B cell (primary cell): ENCODE data around the gene PIF1. TPM values are rescaled to one million over a fixed set of nuclear protein-coding genes. Genes with fewer than 3 reads are reported as not detected.

ENCODE experiments used
- ATAC-seq: fragments of 200-7000 bp; cut with Tn5 transposase; one replicate; pipeline ENCODE4 v1.10.0; 2021; ENCODE audit warnings: low read depth, mild to moderate bottlenecking, moderate number of reproducible peaks, moderate library complexity
- CTCF ChIA-PET: fragments of 350-600 bp; sonication (Branson Sonifier 250); formaldehyde crosslinking; loops from one replicate; lab custom pipeline; 2021; ENCODE audit warnings: antibody characterized with exemption, inconsistent platforms; lab: Charles Lee
- POLR2A ChIA-PET: fragments of 350-600 bp; sonication (Branson Sonifier 250); formaldehyde crosslinking; loops from one replicate; lab custom pipeline; 2021; ENCODE audit warnings: antibody characterized with exemption; lab: Charles Lee
- DNase-seq: peaks from one replicate; pipeline ENCODE4 v3.0.0; 2013
- H2AFZ ChIP-seq: 2 replicates; pipeline ENCODE4 v1.6.1; 2012; ENCODE audit warnings: mild to moderate bottlenecking, low read depth, low read length; ENCODE audit not compliant: insufficient read depth, poor library complexity, severe bottlenecking
- H3K27ac ChIP-seq, 2 donors: 1 replicate in 1 of 2; 2 replicates in 1 of 2; pipeline ENCODE4 v1.5.1; 2012 to 2013; ENCODE audit warnings: low read length in 2 of 2, mild to moderate bottlenecking in 2 of 2, moderate library complexity in 1 of 2
- H3K27me3 ChIP-seq, 4 experiments: fragments of 200-600 bp in 1 of 4; sonication (generic) in 1 of 4; replicated peaks in 1 of 4; 1 replicate in 2 of 4; 2 replicates in 2 of 4; pipeline versions ENCODE4 v1.6.1 to v1.7.0; 2013 to 2016; ENCODE audit warnings: low read length in 3 of 4, mild to moderate bottlenecking in 2 of 4, mixed read lengths in 1 of 4, moderate library complexity in 1 of 4; ENCODE audit not compliant: insufficient read depth in 4 of 4, control insufficient read depth in 3 of 4; ENCODE audit errors: control extremely low read depth in 1 of 4
- H3K36me3 ChIP-seq, 2 experiments: replicated peaks in 1 of 2; 1 replicate in 1 of 2; 2 replicates in 1 of 2; pipeline versions ENCODE4 v1.6.1 to v1.7.1; 2013; ENCODE audit warnings: low read length in 1 of 2; ENCODE audit not compliant: insufficient read depth in 2 of 2, control insufficient read depth in 1 of 2; ENCODE audit errors: control extremely low read depth in 1 of 2, extremely low read depth in 1 of 2
- H3K4me1 ChIP-seq, 2 donors: fragments of 200-600 bp in 1 of 2; sonication (generic) in 1 of 2; 1 replicate in 1 of 2; 2 replicates in 1 of 2; pipeline versions ENCODE4 v1.5.1 to v1.6.1; 2013 to 2017; ENCODE audit warnings: low read length in 2 of 2; ENCODE audit not compliant: control insufficient read depth in 2 of 2, insufficient read depth in 2 of 2
- H3K4me2 ChIP-seq: replicated peaks from 2 replicates; pipeline ENCODE3; 2012; ENCODE audit warnings: mild to moderate bottlenecking, low read depth, low read length; ENCODE audit not compliant: poor library complexity, severe bottlenecking
- H3K4me3 ChIP-seq, 5 experiments: fragments of 200-600 bp in 1 of 5; sonication (generic) in 1 of 5; 1 replicate in 3 of 5; 2 replicates in 2 of 5; pipeline versions ENCODE4 v1.5.1 to v1.7.0; 2011 to 2016; ENCODE audit warnings: low read length in 4 of 5, mild to moderate bottlenecking in 4 of 5, low read depth in 2 of 5, control low read depth in 1 of 5, moderate library complexity in 1 of 5; ENCODE audit not compliant: insufficient read depth in 1 of 5; ENCODE audit errors: control extremely low read depth in 1 of 5, extremely low read depth in 1 of 5
- H3K79me2 ChIP-seq: fragments of 200-600 bp; sonication (generic); one replicate; pipeline ENCODE4 v1.6.0; 2016; ENCODE audit warnings: low read length; ENCODE audit not compliant: control insufficient read depth, insufficient read depth
- H3K9ac ChIP-seq: fragments of 200-600 bp; sonication (generic); 2 replicates; pipeline ENCODE4 v1.6.1; 2017; ENCODE audit warnings: mild to moderate bottlenecking, low read length, moderate library complexity
- H3K9me3 ChIP-seq, 3 donors: one replicate each; pipeline versions ENCODE4 v1.6.1 to v1.7.1; 2013; ENCODE audit warnings: low read length in 2 of 3; ENCODE audit not compliant: control insufficient read depth in 2 of 3, insufficient read depth in 1 of 3; ENCODE audit errors: control extremely low read depth in 1 of 3
- H4K20me1 ChIP-seq: 2 replicates; pipeline ENCODE4 v1.6.0; 2012; ENCODE audit warnings: mild to moderate bottlenecking, low read length; ENCODE audit not compliant: insufficient read depth, control insufficient read depth, poor library complexity, severe bottlenecking
- H3K27ac Mint-ChIP-seq: one replicate; pipeline ENCODE4 v1.8.0; 2021; ENCODE audit warnings: mixed read lengths
- H3K27me3 Mint-ChIP-seq: one replicate; pipeline ENCODE4 v1.8.0; 2021; ENCODE audit warnings: mixed read lengths
- H3K4me1 Mint-ChIP-seq: one replicate; pipeline ENCODE4 v1.8.0; 2021; ENCODE audit warnings: mixed read lengths
- H3K4me3 Mint-ChIP-seq: one replicate; pipeline ENCODE4 v1.8.0; 2021; ENCODE audit warnings: mixed read lengths
- H3K9me3 Mint-ChIP-seq: one replicate; pipeline ENCODE4 v1.8.0; 2022; ENCODE audit warnings: mixed read lengths; ENCODE audit not compliant: insufficient read depth
- CTCF ChIP-seq: fragments of 200-600 bp; IDR thresholded peaks from one replicate; pipeline ENCODE4 v1.8.0; 2022; ENCODE audit warnings: antibody characterized with exemption, mild to moderate bottlenecking
- EZH2 ChIP-seq: IDR thresholded peaks from 2 replicates; pipeline ENCODE4 v1.6.1; 2012; ENCODE audit warnings: borderline replicate concordance, low read depth, mild to moderate bottlenecking, moderate library complexity, low read length; ENCODE audit not compliant: insufficient read depth, poor library complexity, severe bottlenecking
- WGBS: methylation state at CpG from one replicate; pipeline ENCODE4 v1.1.5; 2013; ENCODE audit warnings: missing lambda C conversion rate; ENCODE audit not compliant: insufficient coverage; 5-methylcytosine and 5-hydroxymethylcytosine counted together
- intact Hi-C: fragments of 100-400 bp; cut with micrococcal nuclease; formaldehyde crosslinking; loops from one replicate; pipeline ENCODE4 v1.10.0; 2022
- polyA plus RNA-seq: library from polyadenylated mRNA; depleted of rRNA; stranded (reverse); fragments of >200 nt; gene quantifications from 2 replicates; pipeline ENCODE4 v1.2.3, GENCODE V29; 2012
- total RNA-seq, 2 donors: library from RNA; stranded (reverse); fragments of 120-200 nt in 1 of 2; gene quantifications; 1 replicate in 1 of 2; 2 replicates in 1 of 2; pipeline versions ENCODE4 v1.2.3 to v1.2.4, GENCODE V29; 2013 to 2022

PIF1 gene
- total and polyA plus RNA-seq, 2 donors (not counting 1 experiment from before 2014, with no cell fraction given), result 2.0 to 6.2 TPM

GRCh38 chr15:64804619-64805018 lies 20.8 kb downstream of the PIF1 start:
- WGBS, result 50% methylated on average over 2 of the region's 2 CpGs
- no peak for TF ChIP-seq EZH2
- no peak for TF ChIP-seq CTCF
- CTCF ChIA-PET, result interaction anchor here (0.6 to 3.3 kb wide), 3 partner anchors 76 to 118 kb away, joined by 3 to 13 read pairs (median 4); no protein-coding TSS in a partner anchor

GRCh38 chr15:64803526-64803925 lies 21.9 kb downstream of the PIF1 start:
- DNase-seq, result no peak
- no CpG with 5 or more reads among the region's 1 CpG for WGBS
- H3K27ac ChIP-seq, result no peak overlapping the region
- H3K4me3 ChIP-seq, result no peak overlapping the region
- H3K27ac Mint-ChIP-seq, result no peak overlapping the region
- H3K4me2 ChIP-seq, result no peak overlapping the region
- intact Hi-C loops, result no loop called here
- no peaks in the 10 kb centered on the region for H3K27me3 ChIP-seq
- no peaks in the 10 kb centered on the region for H3K36me3 ChIP-seq
- H3K9ac ChIP-seq, result no peak overlapping the region
- no peaks in the 10 kb centered on the region for H3K9me3 Mint-ChIP-seq
- H3K4me3 Mint-ChIP-seq, result no peak overlapping the region
- no peaks in the 10 kb centered on the region for H3K9me3 ChIP-seq
- H3K79me2 ChIP-seq, result no peaks in the 10 kb centered on the region
- H3K27me3 Mint-ChIP-seq, result no peaks in the 10 kb centered on the region
- H4K20me1 ChIP-seq, result no peaks in the 10 kb centered on the region
- no peak overlapping the region for H2AFZ ChIP-seq
- ChIA-PET CTCF (interaction anchor here (0.7 to 3.3 kb wide), 5 partner anchors 40 to 118 kb away, joined by 3 to 13 read pairs (median 3); no protein-coding TSS in a partner anchor), POLR2A (interaction anchor here (0.6 kb wide), 1 partner anchor 285 kb away, joined by 6 read pairs; no protein-coding TSS in a partner anchor)
- H3K4me1 Mint-ChIP-seq, result peaks cover 4% of the 10 kb centered on the region
- peaks cover 0 to 7% of the 10 kb centered on the region in 2 donors for H3K4me1 ChIP-seq
- TF ChIP-seq CTCF (no peak), EZH2 (no peak)
- ATAC-seq, result no peak

More at GRCh38 chr15:64804619-64805018, 20.8 kb downstream of the PIF1 start:
- H3K9ac ChIP-seq, result no peak overlapping the region
- DNase-seq (no peak), ATAC-seq (no peak)
- POLR2A ChIA-PET, result no interaction called here
- no peaks in the 10 kb centered on the region for H3K79me2 ChIP-seq
- Mint-ChIP-seq H3K27ac (no peak overlapping the region), H3K27me3 (no peaks in the 10 kb centered on the region), H3K4me1 (peaks cover 4% of the 10 kb centered on the region), H3K9me3 (no peaks in the 10 kb centered on the region), H3K4me3 (no peak overlapping the region)
- H4K20me1 ChIP-seq, result no peaks in the 10 kb centered on the region
- no peak overlapping the region for H3K4me3 ChIP-seq
- H3K27me3 ChIP-seq, result no peaks in the 10 kb centered on the region
- H3K9me3 ChIP-seq, result no peaks in the 10 kb centered on the region
- peaks cover 0 to 8% of the 10 kb centered on the region in 2 donors for H3K4me1 ChIP-seq
- H3K4me2 ChIP-seq, result no peak overlapping the region
- H2AFZ ChIP-seq, result no peak overlapping the region
- no peaks in the 10 kb centered on the region for H3K36me3 ChIP-seq
- intact Hi-C loops, result no loop called here
- no peak overlapping the region for H3K27ac ChIP-seq
